Measurements from ENCODE around the gene THSD4. TPM values are rescaled to one million over a fixed set of nuclear protein-coding genes. Genes with fewer than 3 reads are reported as not detected.

Gene THSD4
- total RNA-seq, 2 donors from 2014 or later = 71.2 to 150 TPM

GRCh38 chr15:71654720-71655174, 539.5 kb downstream of the THSD4 start:
- ATAC-seq (ENCODE audit: insufficient number of reproducible peaks, low FRiP score, low read depth) = no peak
- no peak for DNase-seq (ENCODE audit: low spot score)
- no peak overlapping the region for H3K27ac ChIP-seq
- no peaks in the 10 kb centered on the region for H3K36me3 ChIP-seq
- no peaks in the 10 kb centered on the region for H3K9me3 ChIP-seq
- TF ChIP-seq, protein P1, sequence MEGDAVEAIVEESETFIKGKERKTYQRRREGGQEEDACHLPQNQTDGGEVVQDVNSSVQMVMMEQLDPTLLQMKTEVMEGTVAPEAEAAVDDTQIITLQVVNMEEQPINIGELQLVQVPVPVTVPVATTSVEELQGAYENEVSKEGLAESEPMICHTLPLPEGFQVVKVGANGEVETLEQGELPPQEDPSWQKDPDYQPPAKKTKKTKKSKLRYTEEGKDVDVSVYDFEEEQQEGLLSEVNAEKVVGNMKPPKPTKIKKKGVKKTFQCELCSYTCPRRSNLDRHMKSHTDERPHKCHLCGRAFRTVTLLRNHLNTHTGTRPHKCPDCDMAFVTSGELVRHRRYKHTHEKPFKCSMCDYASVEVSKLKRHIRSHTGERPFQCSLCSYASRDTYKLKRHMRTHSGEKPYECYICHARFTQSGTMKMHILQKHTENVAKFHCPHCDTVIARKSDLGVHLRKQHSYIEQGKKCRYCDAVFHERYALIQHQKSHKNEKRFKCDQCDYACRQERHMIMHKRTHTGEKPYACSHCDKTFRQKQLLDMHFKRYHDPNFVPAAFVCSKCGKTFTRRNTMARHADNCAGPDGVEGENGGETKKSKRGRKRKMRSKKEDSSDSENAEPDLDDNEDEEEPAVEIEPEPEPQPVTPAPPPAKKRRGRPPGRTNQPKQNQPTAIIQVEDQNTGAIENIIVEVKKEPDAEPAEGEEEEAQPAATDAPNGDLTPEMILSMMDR (IDR thresholded peaks at IDR 0.05) = no peak
- no peak overlapping the region for H3K4me3 ChIP-seq
- H3K4me1 ChIP-seq (ENCODE audit: control insufficient read depth in 1 of 2, low read depth in 2 of 2) = peaks cover 0 to 40% of the 10 kb centered on the region in 2 donors
- no peaks in the 10 kb centered on the region for H3K27me3 ChIP-seq (replicated peaks; ENCODE audit: insufficient read depth)

GRCh38 chr15:71656425-71656824, 541.2 kb downstream of the THSD4 start:
- ATAC-seq (ENCODE audit: insufficient number of reproducible peaks, low FRiP score, low read depth) (no peak), DNase-seq (ENCODE audit: low spot score) (no peak)
- H3K36me3 ChIP-seq = no peaks in the 10 kb centered on the region
- TF ChIP-seq, protein P1 (IDR thresholded peaks at IDR 0.05) = no peak
- no peaks in the 10 kb centered on the region for H3K27me3 ChIP-seq (replicated peaks; ENCODE audit: insufficient read depth)
- no peak overlapping the region for H3K4me3 ChIP-seq
- peaks cover 0 to 40% of the 10 kb centered on the region in 2 donors for H3K4me1 ChIP-seq (ENCODE audit: control insufficient read depth in 1 of 2, low read depth in 2 of 2)
- H3K9me3 ChIP-seq = no peaks in the 10 kb centered on the region
- H3K27ac ChIP-seq = no peak overlapping the region

DNA sequence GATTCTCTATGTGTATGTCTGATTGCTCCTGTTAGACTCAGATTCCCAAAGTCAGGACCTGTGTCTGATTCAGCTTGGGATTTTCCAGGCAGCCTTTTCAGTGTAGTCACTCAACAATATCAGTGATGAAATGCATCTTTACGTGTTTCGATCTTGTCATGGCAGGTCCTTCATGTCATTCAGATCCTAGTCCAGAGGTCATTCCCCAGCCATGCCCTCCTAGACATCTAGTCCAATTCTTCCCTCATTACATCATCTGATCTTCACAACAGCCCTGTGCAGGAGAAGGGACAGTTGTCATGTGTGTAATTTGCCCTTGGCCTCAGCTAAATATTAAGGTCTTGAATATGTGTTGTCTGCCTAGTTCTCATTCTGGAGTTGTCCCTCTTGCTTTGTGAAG, 541.9 kb downstream of the THSD4 start:
- TF ChIP-seq, protein P1 (IDR thresholded peaks at IDR 0.05) = no peak
- no peak for ATAC-seq (ENCODE audit: insufficient number of reproducible peaks, low FRiP score, low read depth)
- H3K27ac ChIP-seq = no peak overlapping the region
- peaks cover 0 to 33% of the 10 kb centered on the region in 2 donors for H3K4me1 ChIP-seq (ENCODE audit: control insufficient read depth in 1 of 2, low read depth in 2 of 2)
- no peaks in the 10 kb centered on the region for H3K27me3 ChIP-seq (replicated peaks; ENCODE audit: insufficient read depth)
- DNase-seq (ENCODE audit: low spot score) = no peak
- H3K9me3 ChIP-seq = no peaks in the 10 kb centered on the region
- no peak overlapping the region for H3K4me3 ChIP-seq
- H3K36me3 ChIP-seq = no peaks in the 10 kb centered on the region

GRCh38 chr15:71658036-71658435, 542.8 kb downstream of the THSD4 start:
- Histone ChIP-seq H3K27ac (no peak overlapping the region), H3K9me3 (no peaks in the 10 kb centered on the region), H3K4me1 (ENCODE audit: control insufficient read depth in 1 of 2, low read depth in 2 of 2) (peaks cover 0 to 32% of the 10 kb centered on the region in 2 donors), H3K27me3 (replicated peaks; ENCODE audit: insufficient read depth) (no peaks in the 10 kb centered on the region), H3K36me3 (no peaks in the 10 kb centered on the region), H3K4me3 (no peak overlapping the region)
- DNase-seq (ENCODE audit: low spot score) = no peak
- TF ChIP-seq, protein P1 (IDR thresholded peaks at IDR 0.05) = no peak
- no peak for ATAC-seq (ENCODE audit: insufficient number of reproducible peaks, low FRiP score, low read depth)

DNA sequence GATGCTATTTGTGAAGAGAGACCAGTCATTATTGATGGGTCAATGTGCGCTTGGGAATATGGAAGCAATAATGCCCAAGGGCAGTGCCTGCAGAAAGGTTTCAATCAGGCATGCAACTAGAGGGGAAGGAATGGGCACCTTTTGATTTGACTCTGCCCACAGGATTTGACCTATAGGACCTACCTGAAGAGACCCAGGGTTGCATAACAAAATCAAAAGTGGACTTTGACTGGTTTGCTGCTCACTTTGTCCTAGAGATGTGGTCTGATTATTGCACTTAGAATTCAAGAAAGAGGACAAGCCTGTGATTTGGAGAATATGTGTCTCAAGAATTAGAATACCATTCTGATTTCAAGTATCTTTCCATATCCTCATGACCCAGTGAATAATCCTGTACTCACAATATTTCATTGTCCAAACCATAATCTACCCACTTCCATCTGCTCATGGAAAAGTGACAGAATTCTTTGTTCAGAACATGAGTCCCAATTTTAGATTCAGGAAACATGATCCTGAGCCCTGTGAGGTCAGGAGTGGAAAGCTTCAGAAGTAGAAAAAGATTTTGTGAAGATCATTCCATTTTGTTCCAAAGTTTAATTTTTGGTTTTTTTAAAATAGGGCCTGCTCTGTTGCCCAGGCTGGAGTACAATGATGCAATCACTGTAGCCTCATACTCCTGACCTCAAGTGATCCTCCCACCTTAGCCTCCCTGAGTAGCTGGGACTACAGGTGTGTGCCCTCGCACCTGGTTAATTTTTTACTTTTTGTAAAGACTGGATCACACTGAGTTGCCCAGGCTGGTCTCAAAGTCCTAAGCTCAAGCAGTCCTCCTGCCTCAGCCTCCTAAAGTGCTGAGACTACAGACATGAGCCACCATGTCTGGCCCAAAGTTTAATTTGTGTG, 543.8 kb downstream of the THSD4 start:
- Histone ChIP-seq H3K27ac (no peak overlapping the region), H3K9me3 (no peaks in the 10 kb centered on the region), H3K4me3 (no peak overlapping the region), H3K4me1 (ENCODE audit: control insufficient read depth in 1 of 2, low read depth in 2 of 2) (peaks cover 0 to 32% of the 10 kb centered on the region in 2 donors), H3K36me3 (no peaks in the 10 kb centered on the region), H3K27me3 (replicated peaks; ENCODE audit: insufficient read depth) (no peaks in the 10 kb centered on the region)
- ATAC-seq (ENCODE audit: insufficient number of reproducible peaks, low FRiP score, low read depth) = no peak
- no peak for DNase-seq (ENCODE audit: low spot score)
- TF ChIP-seq, protein P1 (IDR thresholded peaks at IDR 0.05) = no peak

Data from thoracic aorta (tissue), 2 donors.